Measurements from ENCODE around the gene RPS15.

DNA sequence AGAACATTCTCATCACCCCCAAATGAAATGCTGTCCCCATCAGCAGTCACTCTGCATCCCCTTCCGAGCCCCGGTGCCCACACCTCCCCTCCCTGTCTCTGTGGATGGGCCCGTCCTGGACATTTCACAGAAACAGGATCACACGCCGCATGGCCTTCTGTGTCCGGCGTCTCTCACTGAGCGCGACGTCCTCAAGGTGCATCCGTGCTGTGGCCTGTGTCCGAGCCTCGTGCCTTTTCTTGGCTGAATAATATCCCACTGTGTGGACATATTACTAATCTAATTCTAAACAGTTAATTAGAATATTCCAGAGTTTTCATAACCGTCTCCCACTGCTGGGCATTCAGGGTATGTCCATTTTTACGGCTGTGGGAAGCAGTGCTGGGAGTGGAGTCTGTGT is 45.8 kb upstream of the RPS15 start:
- TF ChIP-seq, protein P1, sequence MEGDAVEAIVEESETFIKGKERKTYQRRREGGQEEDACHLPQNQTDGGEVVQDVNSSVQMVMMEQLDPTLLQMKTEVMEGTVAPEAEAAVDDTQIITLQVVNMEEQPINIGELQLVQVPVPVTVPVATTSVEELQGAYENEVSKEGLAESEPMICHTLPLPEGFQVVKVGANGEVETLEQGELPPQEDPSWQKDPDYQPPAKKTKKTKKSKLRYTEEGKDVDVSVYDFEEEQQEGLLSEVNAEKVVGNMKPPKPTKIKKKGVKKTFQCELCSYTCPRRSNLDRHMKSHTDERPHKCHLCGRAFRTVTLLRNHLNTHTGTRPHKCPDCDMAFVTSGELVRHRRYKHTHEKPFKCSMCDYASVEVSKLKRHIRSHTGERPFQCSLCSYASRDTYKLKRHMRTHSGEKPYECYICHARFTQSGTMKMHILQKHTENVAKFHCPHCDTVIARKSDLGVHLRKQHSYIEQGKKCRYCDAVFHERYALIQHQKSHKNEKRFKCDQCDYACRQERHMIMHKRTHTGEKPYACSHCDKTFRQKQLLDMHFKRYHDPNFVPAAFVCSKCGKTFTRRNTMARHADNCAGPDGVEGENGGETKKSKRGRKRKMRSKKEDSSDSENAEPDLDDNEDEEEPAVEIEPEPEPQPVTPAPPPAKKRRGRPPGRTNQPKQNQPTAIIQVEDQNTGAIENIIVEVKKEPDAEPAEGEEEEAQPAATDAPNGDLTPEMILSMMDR (IDR thresholded peaks at IDR 0.05; ENCODE audit: low read length): no peak
- TF ChIP-seq EZH2 (optimal IDR thresholded peaks at IDR 0.05; ENCODE audit: low read depth, low read length) (no peak), EZH2phosphoT487 (IDR thresholded peaks at IDR 0.05; ENCODE audit: low read length) (no peak)

Measured in MM.1S (cell line).